ENCODE measurements around the gene CFAP52.

Gene CFAP52

GRCh38 chr17:9576521-9577372, at the start of gene CFAP52:
CFAP52 (plus strand) TSS chr17:9576642; CDS start chr17:9576696, 54 bp downstream.
- Histone ChIP-seq H3K9ac (ENCODE audit: low read length) (peak within 1 kb of the TSS; percentile 87), H3K4me1 (ENCODE audit: control insufficient read depth, insufficient read depth, low read length) (peaks cover 6% of the 10 kb centered on the region), H3K27me3 (ENCODE audit: control insufficient read depth, insufficient read depth, low read length) (no peaks in the 10 kb centered on the region), H3K9me3 (ENCODE audit: control insufficient read depth, low read length) (no peaks in the 10 kb centered on the region), H3K36me3 (ENCODE audit: control insufficient read depth, insufficient read depth, low read length) (no peaks in the 10 kb centered on the region), H3K4me3 (ENCODE audit: low read length) (peak within 1 kb of the TSS; percentile 99)

- H3K9ac ChIP-seq (ENCODE audit: low read length), result no peak overlapping the region
- no peaks in the 10 kb centered on the region for H3K9me3 ChIP-seq (ENCODE audit: control insufficient read depth, low read length)
- H3K4me3 ChIP-seq (ENCODE audit: low read length), result no peak overlapping the region
- no peaks in the 10 kb centered on the region for H3K36me3 ChIP-seq (ENCODE audit: control insufficient read depth, insufficient read depth, low read length)
- peaks cover 6% of the 10 kb centered on the region for H3K4me1 ChIP-seq (ENCODE audit: control insufficient read depth, insufficient read depth, low read length)
- no peaks in the 10 kb centered on the region for H3K27me3 ChIP-seq (ENCODE audit: control insufficient read depth, insufficient read depth, low read length)
These were observed 48.7 kb upstream of the CFAP52 start for GRCh38 chr17:9527788-9528187.

GRCh38 chr17:9529033-9529700, 47.3 kb upstream of the CFAP52 start:
- H3K4me3 ChIP-seq (ENCODE audit: low read length), result no peak overlapping the region
- H3K9me3 ChIP-seq (ENCODE audit: control insufficient read depth, low read length), result no peaks in the 10 kb centered on the region
- H3K4me1 ChIP-seq (ENCODE audit: control insufficient read depth, insufficient read depth, low read length), result peaks cover 6% of the 10 kb centered on the region
- no peaks in the 10 kb centered on the region for H3K36me3 ChIP-seq (ENCODE audit: control insufficient read depth, insufficient read depth, low read length)
- H3K27me3 ChIP-seq (ENCODE audit: control insufficient read depth, insufficient read depth, low read length), result no peaks in the 10 kb centered on the region
- H3K9ac ChIP-seq (ENCODE audit: low read length), result no peak overlapping the region

- H3K27me3 ChIP-seq (ENCODE audit: control insufficient read depth, insufficient read depth, low read length), result no peaks in the 10 kb centered on the region
- no peak overlapping the region for H3K4me3 ChIP-seq (ENCODE audit: low read length)
- no peak overlapping the region for H3K9ac ChIP-seq (ENCODE audit: low read length)
- H3K4me1 ChIP-seq (ENCODE audit: control insufficient read depth, insufficient read depth, low read length), result peaks cover 6% of the 10 kb centered on the region
- H3K36me3 ChIP-seq (ENCODE audit: control insufficient read depth, insufficient read depth, low read length), result no peaks in the 10 kb centered on the region
- H3K9me3 ChIP-seq (ENCODE audit: control insufficient read depth, low read length), result no peaks in the 10 kb centered on the region
These were observed 45.4 kb upstream of the CFAP52 start for GRCh38 chr17:9531034-9531433.

- no peaks in the 10 kb centered on the region for H3K36me3 ChIP-seq (ENCODE audit: control insufficient read depth, insufficient read depth, low read length)
- H3K4me3 ChIP-seq (ENCODE audit: low read length), result no peak overlapping the region
- H3K9ac ChIP-seq (ENCODE audit: low read length), result no peak overlapping the region
- no peaks in the 10 kb centered on the region for H3K27me3 ChIP-seq (ENCODE audit: control insufficient read depth, insufficient read depth, low read length)
- H3K9me3 ChIP-seq (ENCODE audit: control insufficient read depth, low read length), result no peaks in the 10 kb centered on the region
- peaks cover 11% of the 10 kb centered on the region for H3K4me1 ChIP-seq (ENCODE audit: control insufficient read depth, insufficient read depth, low read length)
These were observed 43.7 kb upstream of the CFAP52 start for GRCh38 chr17:9532715-9533114.

- H3K9ac ChIP-seq (ENCODE audit: low read length), result no peak overlapping the region
- no peak overlapping the region for H3K4me3 ChIP-seq (ENCODE audit: low read length)
- no peaks in the 10 kb centered on the region for H3K36me3 ChIP-seq (ENCODE audit: control insufficient read depth, insufficient read depth, low read length)
- H3K9me3 ChIP-seq (ENCODE audit: control insufficient read depth, low read length), result no peaks in the 10 kb centered on the region
- peaks cover 11% of the 10 kb centered on the region for H3K4me1 ChIP-seq (ENCODE audit: control insufficient read depth, insufficient read depth, low read length)
- H3K27me3 ChIP-seq (ENCODE audit: control insufficient read depth, insufficient read depth, low read length), result no peaks in the 10 kb centered on the region
These were observed 43.0 kb upstream of the CFAP52 start for GRCh38 chr17:9533441-9533840.

- Histone ChIP-seq H3K4me1 (ENCODE audit: control insufficient read depth, insufficient read depth, low read length) (peaks cover 8% of the 10 kb centered on the region), H3K36me3 (ENCODE audit: control insufficient read depth, insufficient read depth, low read length) (no peaks in the 10 kb centered on the region), H3K9ac (ENCODE audit: low read length) (no peak overlapping the region), H3K4me3 (ENCODE audit: low read length) (no peak overlapping the region), H3K9me3 (ENCODE audit: control insufficient read depth, low read length) (no peaks in the 10 kb centered on the region), H3K27me3 (ENCODE audit: control insufficient read depth, insufficient read depth, low read length) (no peaks in the 10 kb centered on the region)
These were observed 40.4 kb upstream of the CFAP52 start for GRCh38 chr17:9536061-9536460.

- Histone ChIP-seq H3K27me3 (ENCODE audit: control insufficient read depth, insufficient read depth, low read length) (no peaks in the 10 kb centered on the region), H3K4me3 (ENCODE audit: low read length) (no peak overlapping the region), H3K9me3 (ENCODE audit: control insufficient read depth, low read length) (no peaks in the 10 kb centered on the region), H3K4me1 (ENCODE audit: control insufficient read depth, insufficient read depth, low read length) (peaks cover 5% of the 10 kb centered on the region), H3K36me3 (ENCODE audit: control insufficient read depth, insufficient read depth, low read length) (no peaks in the 10 kb centered on the region), H3K9ac (ENCODE audit: low read length) (no peak overlapping the region)
These were observed 39.2 kb upstream of the CFAP52 start for GRCh38 chr17:9537177-9537776.

- Histone ChIP-seq H3K27me3 (ENCODE audit: control insufficient read depth, insufficient read depth, low read length) (no peaks in the 10 kb centered on the region), H3K4me1 (ENCODE audit: control insufficient read depth, insufficient read depth, low read length) (peaks cover 5% of the 10 kb centered on the region), H3K9ac (ENCODE audit: low read length) (no peak overlapping the region), H3K36me3 (ENCODE audit: control insufficient read depth, insufficient read depth, low read length) (no peaks in the 10 kb centered on the region), H3K9me3 (ENCODE audit: control insufficient read depth, low read length) (no peaks in the 10 kb centered on the region), H3K4me3 (ENCODE audit: low read length) (no peak overlapping the region)
These were observed 37.8 kb upstream of the CFAP52 start for GRCh38 chr17:9538626-9539025.

- Histone ChIP-seq H3K9me3 (ENCODE audit: control insufficient read depth, low read length) (no peaks in the 10 kb centered on the region), H3K4me1 (ENCODE audit: control insufficient read depth, insufficient read depth, low read length) (peaks cover 5% of the 10 kb centered on the region), H3K4me3 (ENCODE audit: low read length) (no peak overlapping the region), H3K27me3 (ENCODE audit: control insufficient read depth, insufficient read depth, low read length) (no peaks in the 10 kb centered on the region), H3K36me3 (ENCODE audit: control insufficient read depth, insufficient read depth, low read length) (no peaks in the 10 kb centered on the region), H3K9ac (ENCODE audit: low read length) (no peak overlapping the region)
These were observed 34.7 kb upstream of the CFAP52 start for GRCh38 chr17:9541718-9542117.

- no peak overlapping the region for H3K9ac ChIP-seq (ENCODE audit: low read length)
- no peaks in the 10 kb centered on the region for H3K9me3 ChIP-seq (ENCODE audit: control insufficient read depth, low read length)
- H3K4me1 ChIP-seq (ENCODE audit: control insufficient read depth, insufficient read depth, low read length), result no peaks in the 10 kb centered on the region
- H3K4me3 ChIP-seq (ENCODE audit: low read length), result no peak overlapping the region
- H3K36me3 ChIP-seq (ENCODE audit: control insufficient read depth, insufficient read depth, low read length), result no peaks in the 10 kb centered on the region
- no peaks in the 10 kb centered on the region for H3K27me3 ChIP-seq (ENCODE audit: control insufficient read depth, insufficient read depth, low read length)
These were observed 32.2 kb upstream of the CFAP52 start for GRCh38 chr17:9544221-9544620.

GRCh38 chr17:9549215-9549614, 27.2 kb upstream of the CFAP52 start:
- H3K4me1 ChIP-seq (ENCODE audit: control insufficient read depth, insufficient read depth, low read length), result no peaks in the 10 kb centered on the region
- H3K9me3 ChIP-seq (ENCODE audit: control insufficient read depth, low read length), result no peaks in the 10 kb centered on the region

More at GRCh38 chr17:9549215-9549614, 27.2 kb upstream of the CFAP52 start:
- Histone ChIP-seq H3K4me3 (ENCODE audit: low read length) (no peak overlapping the region), H3K36me3 (ENCODE audit: control insufficient read depth, insufficient read depth, low read length) (no peaks in the 10 kb centered on the region), H3K27me3 (ENCODE audit: control insufficient read depth, insufficient read depth, low read length) (no peaks in the 10 kb centered on the region), H3K9ac (ENCODE audit: low read length) (no peak overlapping the region)

All from mucosa of stomach (tissue), 1 donor.